Cortex of kidney (tissue), 1 donor: Measurements from ENCODE around the gene GABBR1.

Source experiments
- DNase-seq: peaks from one replicate; lab custom pipeline; 2025; lab: John Stamatoyannopoulos, UW

GABBR1 gene

DNA sequence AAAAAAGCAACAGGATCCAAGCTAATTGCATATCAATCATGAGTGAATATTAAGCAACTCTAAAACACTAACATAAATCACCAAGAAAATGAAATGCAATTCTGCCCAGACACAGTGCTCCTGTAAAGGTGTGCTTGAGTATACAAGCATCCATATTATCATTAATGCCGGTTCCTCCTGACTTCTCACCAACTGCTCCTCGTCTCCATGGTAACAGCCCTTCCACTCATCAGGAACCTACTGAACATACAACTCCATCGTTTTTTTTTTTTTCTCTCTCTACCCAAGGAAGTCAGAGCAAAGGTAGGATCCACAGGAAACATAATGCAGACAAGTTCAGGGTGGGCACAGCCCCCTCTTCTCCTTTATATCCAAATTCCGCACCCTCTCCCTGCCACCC lies 12.4 kb downstream of the GABBR1 start:
- DNase-seq, result no peak

DNA sequence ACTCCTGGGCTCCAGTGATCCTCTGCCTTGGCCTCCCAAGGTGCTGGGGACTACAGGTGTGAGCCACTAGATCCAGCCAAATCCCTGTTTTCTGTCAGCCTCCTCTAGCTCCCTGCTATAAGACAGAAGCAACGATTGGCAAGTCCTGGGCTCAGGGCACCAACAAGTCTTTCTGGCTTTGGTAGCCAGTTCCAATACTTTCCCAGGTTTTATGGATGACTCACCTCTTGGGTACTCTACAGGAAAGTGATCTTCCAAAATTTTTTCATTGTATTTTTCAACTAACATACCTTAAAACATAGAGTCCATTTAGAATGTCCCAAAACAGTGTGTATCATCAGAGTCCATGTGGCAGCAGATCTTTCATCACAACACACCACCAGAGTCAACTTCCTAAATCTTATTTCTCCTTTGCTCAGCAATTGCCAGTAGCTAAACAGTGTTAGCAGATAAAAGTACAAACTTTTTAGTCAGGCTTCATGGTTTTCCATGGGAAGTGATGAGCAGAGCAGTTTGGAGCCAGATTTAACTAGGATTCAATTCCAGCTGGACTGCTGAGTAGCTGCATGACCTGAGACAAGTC lies 13.3 kb downstream of the GABBR1 start:
- DNase-seq, result no peak

DNA sequence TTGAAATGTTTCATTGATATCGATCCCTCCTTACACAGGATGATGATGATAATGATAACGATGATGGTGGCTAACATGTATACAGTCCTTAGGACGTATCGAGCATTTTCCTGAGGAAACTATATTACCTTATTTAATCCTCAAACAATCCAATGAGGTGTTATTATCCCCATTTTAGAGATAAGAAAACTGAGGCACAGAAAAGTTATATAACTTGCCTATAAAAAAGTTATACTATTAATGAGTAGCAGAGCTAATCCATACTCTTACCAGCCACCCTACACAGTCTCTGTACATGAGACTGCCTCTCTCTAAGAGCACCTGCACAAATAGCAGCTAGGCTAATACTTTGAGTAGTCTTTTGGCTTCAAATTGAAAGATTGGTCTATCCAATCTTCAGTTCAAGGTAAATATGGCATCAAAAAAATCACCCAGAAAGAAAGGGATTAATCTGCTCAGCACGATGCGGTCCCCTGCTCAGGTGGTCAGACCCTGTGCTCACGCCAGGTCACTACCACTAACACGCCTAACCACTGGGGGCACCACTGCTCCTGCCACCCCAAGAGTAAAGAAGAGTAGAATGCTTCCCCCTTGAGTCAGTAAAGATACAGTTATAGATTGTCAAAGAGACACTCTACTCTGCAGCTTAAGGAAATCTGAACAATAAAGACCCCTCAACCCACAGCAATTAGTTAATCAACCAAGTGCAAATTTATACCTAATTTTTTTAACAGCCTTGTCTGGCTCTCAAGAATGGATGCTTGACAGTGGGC lies 15.0 kb downstream of the GABBR1 start:
- DNase-seq, result no peak

DNA sequence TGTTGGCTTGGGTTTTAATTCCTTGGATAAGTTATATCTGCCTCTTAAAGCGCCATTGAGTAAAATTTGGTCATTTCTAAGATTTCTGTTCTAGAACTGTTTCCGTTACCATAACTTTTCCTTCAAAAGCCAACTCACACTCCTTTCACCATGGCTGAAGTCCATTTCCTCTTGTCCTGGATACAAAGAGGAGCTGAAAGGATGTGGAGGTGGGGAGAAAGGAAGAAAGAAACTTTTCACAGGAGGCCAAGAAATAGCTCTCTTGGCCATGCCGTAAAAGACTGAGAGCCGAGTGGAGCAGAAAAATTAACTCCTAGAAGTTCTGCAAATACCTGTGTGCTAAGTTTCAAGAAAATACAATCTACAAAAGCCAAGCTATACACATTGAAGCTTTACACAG lies 21.6 kb downstream of the GABBR1 start:
- no peak for DNase-seq

DNA sequence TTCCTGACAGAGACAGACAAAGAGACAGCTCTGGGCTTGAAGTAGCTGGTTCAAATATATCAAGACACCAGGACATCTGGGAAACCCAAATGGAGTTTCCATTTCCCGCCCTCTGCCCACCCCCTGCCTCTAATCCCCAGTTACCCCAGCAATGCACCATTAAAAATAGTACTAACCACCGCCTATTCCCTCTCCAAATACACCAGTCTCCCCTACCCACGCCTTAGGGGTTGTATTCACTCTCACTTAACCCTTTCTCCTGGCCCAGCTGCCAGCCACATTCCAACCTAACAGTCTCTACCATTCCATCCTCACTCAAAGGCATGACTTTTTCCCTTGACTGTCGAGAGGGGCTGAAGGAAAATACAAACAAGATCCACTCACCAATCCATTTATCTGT lies 22.4 kb downstream of the GABBR1 start:
- DNase-seq, result no peak

DNA sequence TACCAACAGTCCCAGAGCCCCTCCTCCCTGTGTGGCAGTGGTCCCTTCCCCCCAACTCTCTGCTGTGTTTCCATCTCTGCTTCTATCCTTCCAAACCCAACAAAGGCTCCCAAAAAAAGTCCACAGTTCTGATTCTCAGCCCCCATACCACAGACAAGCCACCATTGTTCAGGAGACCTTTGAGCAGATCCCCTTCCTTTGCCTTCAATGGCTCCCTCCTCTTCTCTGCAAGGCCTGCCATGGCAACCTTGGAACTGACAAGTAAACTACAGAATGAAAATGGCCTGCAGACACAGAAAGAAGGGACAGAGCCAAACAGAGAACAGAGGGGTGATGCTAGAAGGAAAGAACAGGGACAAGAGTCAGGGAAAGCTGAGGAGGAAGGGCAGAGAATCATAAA lies 24.9 kb downstream of the GABBR1 start:
- no peak for DNase-seq

DNA sequence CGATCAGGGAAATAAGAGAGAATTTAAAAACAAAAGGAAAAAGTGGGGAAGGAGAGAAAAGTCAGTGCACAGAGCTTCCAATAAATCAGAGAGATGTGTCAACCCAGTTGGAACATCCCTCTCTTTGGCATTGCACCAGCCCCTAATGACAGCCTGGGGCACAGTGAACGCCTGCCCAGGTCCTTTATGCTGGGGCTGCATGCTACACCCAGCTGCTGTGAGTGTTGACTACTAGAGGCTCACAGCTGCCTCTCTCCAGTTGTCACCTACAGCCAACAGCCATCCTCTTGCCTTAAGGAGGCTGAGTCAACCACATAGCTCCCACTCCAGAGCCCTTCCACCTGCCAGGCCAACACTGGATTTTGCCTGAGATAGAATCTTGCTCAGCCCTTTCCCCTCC lies 29.1 kb downstream of the GABBR1 start:
- DNase-seq, result no peak

DNA sequence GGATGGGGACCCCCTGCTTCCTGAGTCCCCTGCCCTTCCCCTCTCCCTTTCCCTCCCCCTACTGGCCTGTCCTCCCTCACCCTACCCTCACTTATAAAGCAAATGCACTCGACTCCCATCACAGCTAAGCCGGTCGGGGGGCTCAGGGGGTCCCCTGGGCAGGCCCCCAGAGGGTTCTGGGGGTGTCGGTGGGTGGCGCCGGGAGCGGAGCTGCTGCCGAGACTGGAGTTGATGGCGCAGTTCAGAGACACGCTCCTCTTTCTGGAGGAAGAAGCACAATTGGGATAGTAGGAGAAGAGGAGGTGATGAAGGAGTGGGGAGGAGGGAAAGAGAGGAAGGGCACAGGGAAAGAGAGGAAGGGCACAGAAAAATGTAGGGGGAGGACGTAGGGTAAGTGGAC lies 29.5 kb downstream of the GABBR1 start:
- DNase-seq, result no peak

DNA sequence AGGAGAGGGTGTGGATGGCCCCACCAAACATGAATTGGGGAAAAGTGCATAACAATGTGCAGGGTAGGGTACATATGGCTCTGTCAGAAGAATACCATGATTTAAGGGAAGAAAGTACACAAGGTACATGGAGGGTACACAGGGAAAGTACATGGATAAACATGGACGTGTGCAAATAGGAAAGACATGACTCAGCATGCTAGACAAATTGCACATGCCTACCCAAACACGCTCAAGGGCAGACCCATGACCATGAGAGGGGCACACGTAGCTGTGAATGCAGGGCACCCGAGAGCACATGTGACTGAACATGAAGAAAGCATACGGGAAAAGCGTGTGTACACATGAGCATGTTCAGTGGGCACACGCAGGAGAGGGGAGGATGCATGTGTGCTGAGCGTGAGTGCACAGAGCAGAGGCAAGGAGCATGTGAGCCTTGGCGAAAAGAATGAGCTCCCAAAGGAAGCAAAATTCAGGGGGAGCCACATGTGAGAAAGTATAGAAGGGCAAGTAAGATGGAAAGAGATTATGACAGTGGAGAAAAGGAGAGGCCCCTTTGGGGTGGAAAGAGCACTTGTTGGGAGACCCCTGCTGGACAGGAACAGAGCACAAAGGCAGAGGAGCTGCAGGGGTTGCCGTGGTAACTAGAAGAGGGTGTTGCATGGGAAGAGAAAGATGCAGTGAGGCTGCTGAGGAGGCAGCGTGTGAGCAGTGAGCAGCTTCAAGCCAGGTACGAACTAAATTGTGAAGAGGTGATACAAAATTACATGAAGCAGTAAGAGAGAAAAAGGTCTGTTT lies 30.2 kb downstream of the GABBR1 start:
- DNase-seq, result no peak

DNA sequence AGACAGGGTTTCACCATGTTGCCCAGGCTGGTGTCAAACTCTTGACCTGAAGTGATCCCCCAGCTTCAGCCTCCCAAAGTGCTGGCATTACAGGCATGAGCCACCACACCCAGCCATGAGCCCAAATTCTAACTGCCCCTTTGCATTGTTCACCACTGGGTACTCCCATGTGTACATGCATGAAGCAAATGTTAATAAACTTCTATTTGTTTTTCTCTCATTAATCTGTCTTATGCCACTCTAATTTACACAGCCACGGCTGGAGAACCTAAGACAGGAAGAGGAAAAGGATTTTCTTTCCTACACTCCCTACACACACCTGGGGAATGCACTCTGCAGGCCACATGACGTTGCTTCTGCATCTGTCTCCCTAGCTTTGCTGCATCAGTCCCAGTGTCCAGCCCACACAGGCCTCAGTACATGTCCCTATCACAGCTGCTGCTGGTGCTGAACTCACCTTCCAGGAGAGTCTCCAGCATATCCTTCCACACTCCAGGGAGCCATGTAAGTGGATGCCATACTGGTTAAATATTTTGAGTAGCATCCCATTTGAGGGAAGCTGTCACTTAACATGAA lies 34.7 kb downstream of the GABBR1 start:
- no peak for DNase-seq

DNA sequence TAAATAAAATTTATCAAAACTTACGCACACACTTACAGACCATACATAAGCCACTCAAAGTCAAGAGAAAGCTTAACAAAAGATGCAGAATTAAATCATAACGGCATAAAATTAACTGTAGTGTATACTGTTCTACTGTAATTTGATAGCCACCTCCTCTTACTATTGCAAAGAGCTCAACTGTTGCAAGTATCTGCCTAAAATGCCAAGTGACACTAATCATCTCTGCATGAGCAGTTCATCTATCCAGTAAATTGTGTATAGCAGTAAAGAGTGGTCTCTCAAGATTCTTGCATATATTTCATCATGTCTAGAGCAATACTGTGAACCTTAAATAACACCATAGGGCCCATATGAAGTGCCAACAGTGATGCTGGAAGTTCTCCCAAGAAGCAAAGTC lies 35.8 kb downstream of the GABBR1 start:
- DNase-seq, result no peak

DNA sequence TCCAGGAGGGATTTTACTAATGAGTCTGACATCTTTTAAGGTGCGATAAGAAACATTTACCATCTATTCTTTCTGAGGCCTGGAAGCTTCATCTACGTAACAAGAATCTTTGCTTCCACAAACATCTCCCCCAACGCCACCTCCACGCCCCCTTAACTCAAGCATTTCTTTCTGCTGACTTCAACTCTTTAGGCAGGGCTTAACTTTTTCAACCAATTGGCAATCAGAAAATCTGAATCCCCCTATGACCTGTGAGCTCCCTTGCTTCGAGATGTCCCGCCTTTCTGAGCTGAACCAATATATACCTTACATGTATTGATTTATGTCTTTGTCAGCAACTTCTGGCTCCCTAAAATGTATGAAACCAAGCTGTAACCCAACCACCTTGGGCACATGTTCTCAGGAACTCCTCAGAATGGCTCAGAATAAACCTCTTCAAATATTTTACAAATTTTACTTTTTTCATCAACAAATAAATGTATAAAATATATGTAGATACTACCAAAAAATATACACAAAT lies 36.5 kb downstream of the GABBR1 start:
- DNase-seq, result no peak

DNA sequence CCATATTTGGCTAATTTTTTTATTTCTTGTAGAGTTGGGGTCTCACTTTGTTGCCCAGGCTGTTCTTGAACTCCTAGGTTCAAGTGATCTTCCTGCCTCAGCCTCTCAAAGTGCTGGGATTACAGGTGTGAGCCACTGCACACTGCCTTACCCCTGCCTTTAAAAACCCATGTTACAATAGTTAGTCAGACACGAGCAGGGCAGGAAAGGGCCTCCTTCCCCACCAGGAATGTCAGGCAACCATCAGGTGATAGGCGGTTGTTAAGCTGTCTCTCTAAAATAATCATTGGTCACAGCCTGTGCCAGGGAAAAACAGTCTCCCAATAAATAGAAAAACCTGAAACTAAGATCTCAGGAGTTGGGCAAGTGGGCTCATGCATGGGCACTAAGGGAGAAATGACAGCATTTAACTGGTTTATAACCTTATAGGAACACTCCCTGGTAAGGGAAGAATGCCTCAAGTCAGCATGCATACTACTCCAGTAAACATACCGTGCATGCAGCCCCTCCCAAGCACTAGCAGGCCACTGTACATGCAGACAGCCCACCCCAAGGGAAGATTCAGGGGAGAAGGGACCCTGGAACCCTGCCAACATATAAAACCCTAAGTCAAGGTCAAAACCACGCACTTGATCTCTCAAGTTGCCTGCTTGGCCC lies 39.7 kb downstream of the GABBR1 start:
- DNase-seq, result no peak

DNA sequence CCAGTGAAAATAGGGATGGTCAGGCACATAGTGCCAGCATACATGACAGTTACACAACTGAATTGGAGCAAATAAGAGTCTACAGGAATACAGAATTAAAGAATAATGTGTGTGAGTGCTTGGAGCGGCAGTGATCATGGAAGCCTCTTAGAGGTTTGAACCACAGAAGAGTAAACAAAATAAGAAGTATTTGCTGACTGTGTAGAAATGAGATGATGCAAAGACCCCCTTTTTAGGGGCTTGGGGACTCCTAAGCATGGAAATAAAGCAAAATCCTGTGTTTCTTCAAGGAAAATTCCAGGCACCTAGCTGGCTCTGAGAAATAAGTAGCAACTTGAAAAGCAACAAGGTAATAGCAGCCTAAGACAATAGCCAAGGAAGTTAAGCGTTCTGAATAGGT lies 41.3 kb downstream of the GABBR1 start:
- DNase-seq, result no peak

DNA sequence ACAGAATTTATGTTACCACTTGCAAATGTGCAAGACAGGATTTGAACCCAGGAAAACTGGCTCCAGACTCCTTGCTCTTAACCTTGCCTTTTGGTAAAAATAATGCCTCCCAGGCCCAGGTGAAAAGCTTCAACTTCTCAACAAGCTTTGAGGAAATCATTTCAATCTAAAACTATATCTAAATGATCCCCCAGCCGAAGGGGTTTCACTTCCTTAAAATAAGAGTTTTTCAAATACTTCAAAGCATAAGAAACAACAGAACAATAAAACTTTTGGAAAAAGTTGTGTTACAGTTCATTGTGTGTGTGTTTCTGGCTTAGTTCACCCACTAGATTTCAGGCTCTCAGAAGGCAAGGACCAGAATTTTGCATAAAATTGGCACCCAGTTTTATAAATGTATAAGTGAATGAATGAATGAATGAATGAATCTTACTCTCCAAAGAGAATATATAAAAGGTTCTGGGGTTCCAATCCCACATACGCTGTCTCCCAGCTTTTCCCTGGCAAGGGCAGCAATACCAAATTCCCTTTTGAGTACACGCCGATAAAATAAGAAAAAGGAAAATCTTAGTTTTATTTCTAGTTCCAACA lies 42.7 kb downstream of the GABBR1 start:
- no peak for DNase-seq

DNA sequence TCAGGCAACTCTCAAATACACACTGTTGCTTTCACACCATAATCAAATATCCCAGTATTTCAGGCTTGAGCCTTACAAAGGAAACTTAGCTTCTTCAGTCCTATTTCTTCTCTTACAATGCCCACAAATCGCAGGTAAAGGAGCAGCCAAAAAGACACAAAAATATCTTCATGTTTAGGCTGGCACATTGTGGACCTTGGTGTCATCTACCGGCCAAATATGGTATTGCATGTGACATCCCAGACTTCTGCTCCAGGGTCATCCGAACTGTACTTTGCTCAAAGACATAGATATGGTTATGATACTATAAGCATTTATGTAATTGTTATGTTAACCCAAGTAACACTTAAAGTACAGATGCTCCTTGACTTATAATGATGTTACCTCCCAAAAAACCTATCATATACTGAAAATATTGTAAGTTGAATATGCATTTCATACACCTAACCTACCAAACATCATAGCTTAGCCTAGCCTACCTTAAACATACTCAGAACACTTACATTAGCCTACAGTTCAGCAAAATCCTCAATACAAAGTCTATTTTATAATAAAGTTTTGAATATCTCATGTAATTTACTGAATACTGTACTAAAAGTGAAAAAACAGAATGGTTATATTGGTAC lies 43.4 kb downstream of the GABBR1 start:
- no peak for DNase-seq

DNA sequence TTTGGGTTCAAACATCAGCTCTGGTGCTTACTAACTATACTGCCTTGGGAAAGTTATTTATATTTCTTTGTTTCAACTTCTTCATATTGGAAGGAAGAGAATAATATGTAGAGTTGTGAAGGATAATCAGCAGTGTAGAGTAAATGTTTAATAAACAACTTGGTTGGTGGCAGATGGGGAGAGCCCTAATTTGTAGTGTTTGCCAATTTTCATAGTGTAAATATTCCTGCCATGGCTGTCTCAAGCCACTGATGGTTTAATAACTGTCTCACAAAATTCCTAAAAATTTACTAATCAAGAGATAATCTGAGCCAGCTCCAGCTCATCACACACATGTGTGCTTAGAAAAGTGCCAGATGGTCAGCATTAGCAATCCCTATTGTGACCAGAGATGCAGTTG lies 48.2 kb downstream of the GABBR1 start, which contains the start of gene OR2H2:
Gene OR2H2 (plus strand): TSS at position 301 of the 400 bp plus-strand sequence. CDS start 2,824 bp downstream, outside the sequence.
- no peak for DNase-seq

DNA sequence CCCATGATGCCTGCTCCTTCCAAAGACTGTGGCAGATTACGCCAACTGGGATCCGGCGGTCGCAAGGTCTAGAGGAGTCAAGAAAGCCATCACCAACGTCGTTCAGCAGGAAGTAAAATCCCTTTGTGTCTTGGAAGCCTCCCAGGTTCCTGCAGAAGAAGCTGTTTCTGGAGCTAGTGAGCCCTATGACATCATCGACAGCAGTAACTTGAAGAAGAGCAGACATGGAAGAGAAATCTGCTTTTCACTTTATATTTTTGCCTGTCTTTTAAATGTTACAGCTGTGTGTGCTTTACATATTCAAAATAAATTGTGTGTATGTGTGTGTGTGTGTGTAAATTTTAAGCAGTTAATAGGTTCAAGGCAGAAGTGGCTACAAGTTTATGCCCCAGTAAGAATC lies 55.4 kb downstream of the GABBR1 start:
- no peak for DNase-seq

DNA sequence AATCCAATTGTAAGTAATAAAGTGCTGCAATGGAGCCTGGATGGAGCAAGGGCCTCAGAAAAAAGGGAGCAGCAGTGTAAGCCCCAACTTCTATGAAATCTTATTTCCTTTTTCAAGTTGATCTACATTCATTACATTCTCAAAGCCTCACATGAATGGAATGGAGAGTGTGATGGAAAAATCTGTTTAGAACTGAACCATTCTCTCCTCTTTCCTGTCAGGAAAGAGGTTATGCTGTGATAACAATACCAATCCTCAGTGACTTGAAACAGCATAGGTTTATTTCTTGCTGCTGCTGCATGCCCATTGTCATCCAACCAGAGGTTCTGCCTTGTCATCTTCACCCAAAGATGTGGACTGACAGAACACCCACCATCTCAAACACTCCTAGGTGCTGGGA lies 56.9 kb downstream of the GABBR1 start:
- DNase-seq, result no peak

DNA sequence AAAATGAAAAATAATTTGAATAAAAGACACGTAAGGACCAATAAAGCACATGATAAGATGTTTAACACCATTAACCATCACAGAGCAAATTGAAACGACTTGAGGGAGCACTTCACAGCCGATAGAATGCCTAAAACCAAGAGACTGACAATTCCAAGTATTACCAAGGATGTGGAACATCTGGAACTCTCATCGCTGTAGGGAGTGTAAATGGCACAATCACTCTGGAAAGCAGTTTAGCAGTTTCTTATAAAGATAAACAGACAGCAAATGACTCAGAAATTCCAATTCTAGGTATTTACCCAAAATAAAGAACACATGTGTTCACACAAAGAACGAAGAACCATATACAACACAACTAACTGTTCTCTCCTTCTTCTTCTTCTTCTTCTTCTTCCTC lies 65.0 kb downstream of the GABBR1 start:
- no peak for DNase-seq

DNA sequence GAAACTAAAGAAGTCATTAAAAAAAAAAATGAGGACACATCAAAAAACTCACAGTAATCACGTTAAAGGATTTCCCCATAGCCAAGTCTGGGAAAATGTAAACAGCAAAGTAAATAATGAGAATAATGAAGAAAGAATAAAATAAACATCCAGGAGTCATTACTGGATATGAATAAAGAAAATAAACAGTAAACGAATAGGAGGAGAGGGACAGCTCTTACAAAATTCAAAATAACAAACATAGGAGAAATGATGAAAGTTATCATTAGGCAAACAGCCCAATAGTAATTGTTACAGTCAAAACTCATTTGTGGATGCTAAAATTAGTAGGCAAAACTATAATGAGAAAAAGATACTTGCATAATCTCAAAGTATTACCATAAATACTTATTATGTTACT lies 65.4 kb downstream of the GABBR1 start:
- no peak for DNase-seq
